Right ventricle myocardium superior (tissue), 1 donor: ENCODE results near the gene OTOS. TPM values are rescaled to one million over a fixed set of nuclear protein-coding genes. Genes with fewer than 3 reads are reported as not detected.
A peak's percentile ranks its signal among the peaks of the same experiment; 100 is the strongest.

Experiments used
- ATAC-seq: fragments of 200-7000 bp; cut with Tn5 transposase; one replicate; pipeline ENCODE4 v1.9.1; 2020; ENCODE audit warnings: mild to moderate bottlenecking; ENCODE audit not compliant: poor library complexity
- DNase-seq: peaks from one replicate; pipeline ENCODE4 v3.0.0-alpha.2; 2020
- intact Hi-C: fragments of 100-400 bp; cut with DNase I; formaldehyde crosslinking; loops from one replicate; pipeline ENCODE4 v1.11.2; 2022
- total RNA-seq: library from RNA; stranded (reverse); fragmentation: NEBNext Ultra II Directional; extraction: Animal tissue kit (Norgen Biotek cat#: 25700); gene quantifications from one replicate; pipeline ENCODE4 v1.2.1, GENCODE V29; 2021
- donor health status: DM: no; HTN: yes; CAD: no; lungs with severe emphysema.

The OTOS gene
- total RNA-seq, 1 donor from 2014 or later: not detected

GRCh38 chr2:240128608-240129145 lies 11.8 kb downstream of the OTOS start:
- intact Hi-C loops: no loop called here
- DNase-seq (peak; percentile 21), ATAC-seq (no peak)

GRCh38 chr2:240127911-240128607 lies 12.4 kb downstream of the OTOS start:
- intact Hi-C loops: no loop called here
- peak; percentile 9 for DNase-seq
- no peak for ATAC-seq

GRCh38 chr2:240127191-240127750 lies 13.2 kb downstream of the OTOS start:
- peak; percentile 10 for DNase-seq
- intact Hi-C loops: no loop called here
- ATAC-seq: no peak

DNA sequence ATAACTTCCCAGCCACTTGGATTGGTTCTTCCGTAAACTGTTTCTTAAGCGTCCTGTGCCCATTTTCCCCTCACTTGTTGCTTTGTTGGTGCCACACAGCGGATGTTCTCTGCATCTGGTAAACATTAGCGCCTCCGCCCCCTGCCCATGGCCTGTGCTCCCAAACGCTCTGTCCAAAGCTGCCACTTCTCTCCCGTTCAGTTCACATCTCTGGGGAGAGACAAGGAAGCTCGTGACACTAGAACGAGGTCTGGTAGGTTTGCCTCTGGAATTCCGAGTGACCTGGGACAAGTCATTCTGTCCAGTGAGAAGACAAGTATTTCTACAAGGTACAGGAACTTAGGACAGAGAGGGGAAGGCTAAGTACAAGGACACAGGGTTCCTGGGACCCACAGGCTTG lies 13.7 kb downstream of the OTOS start:
- intact Hi-C loops: no loop called here
- no peak for ATAC-seq
- DNase-seq: no peak

- intact Hi-C loops: no loop called here
- ATAC-seq (no peak), DNase-seq (peak; percentile 3)
Measured at GRCh38 chr2:240125742-240126141, 14.7 kb downstream of the OTOS start.

DNA sequence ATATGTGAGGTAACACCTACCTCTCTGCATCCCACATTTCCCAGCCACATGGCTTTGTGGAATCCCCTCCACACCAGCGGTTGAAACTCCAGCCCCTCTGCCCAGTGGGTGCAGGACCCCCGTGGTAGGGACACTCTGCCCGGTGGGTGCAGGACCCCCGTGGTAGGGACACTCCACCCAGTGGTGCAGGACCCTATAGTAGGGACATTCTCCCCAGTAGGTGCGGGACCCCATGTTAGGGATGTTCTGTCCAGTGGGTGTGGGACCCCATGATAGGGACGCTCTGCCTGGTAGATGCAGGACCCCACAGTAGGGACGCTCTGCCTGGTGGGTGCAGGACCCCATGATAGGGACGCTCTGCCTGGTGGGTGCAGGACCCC lies 15.8 kb downstream of the OTOS start:
- intact Hi-C loops: no loop called here
- no peak for ATAC-seq
- no peak for DNase-seq

DNA sequence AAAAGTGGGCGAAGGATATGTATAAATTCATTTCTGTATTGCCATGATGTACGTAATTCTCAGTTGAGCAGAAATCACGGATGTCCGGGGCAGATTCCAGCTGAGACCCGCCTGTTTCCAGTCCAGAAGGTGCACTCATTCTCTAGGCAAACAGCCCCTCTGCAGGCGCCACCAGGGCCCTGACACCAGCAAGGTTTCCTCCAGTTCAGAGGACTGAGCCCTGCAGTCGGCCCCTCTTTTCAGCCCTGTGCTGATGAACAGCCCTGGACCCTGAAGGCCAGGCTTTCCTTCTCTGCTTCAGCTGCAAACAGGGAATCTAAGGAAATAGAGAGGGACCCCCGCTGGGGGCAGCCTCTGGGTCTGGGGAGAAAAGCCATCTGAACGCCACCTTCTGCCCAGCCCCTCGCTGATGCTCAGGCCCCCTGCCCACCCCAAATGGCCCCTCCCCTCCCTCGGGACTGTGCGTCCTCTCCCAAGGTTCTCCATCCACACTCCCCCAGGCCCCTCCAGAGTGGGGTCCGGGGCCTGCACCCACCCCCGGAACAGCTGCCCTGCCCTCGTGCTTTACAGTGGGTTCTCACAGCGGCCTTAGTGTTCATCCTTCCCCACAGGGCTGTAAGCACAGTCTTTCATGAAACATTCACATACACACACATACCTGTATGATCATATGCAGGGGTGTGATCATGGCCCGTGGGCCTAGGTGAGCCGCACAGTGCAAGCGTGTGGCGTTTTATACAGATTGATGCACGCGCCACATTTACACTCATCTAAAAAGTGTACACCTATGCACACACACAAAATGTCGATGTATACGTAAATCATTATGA lies 16.4 kb downstream of the OTOS start:
- ATAC-seq: no peak
- peak; percentile 20 for DNase-seq
- intact Hi-C loops: no loop called here

GRCh38 chr2:240121675-240122074 lies 18.8 kb downstream of the OTOS start:
- ATAC-seq (no peak), DNase-seq (peak; percentile 16)
- intact Hi-C loops: no loop called here

- intact Hi-C loops: no loop called here
- ATAC-seq (no peak), DNase-seq (no peak)
Measured at GRCh38 chr2:240121190-240121589, 19.3 kb downstream of the OTOS start.

- ATAC-seq (no peak), DNase-seq (no peak)
- intact Hi-C loops: no loop called here
Measured at GRCh38 chr2:240114233-240114632, 26.2 kb downstream of the OTOS start.

DNA sequence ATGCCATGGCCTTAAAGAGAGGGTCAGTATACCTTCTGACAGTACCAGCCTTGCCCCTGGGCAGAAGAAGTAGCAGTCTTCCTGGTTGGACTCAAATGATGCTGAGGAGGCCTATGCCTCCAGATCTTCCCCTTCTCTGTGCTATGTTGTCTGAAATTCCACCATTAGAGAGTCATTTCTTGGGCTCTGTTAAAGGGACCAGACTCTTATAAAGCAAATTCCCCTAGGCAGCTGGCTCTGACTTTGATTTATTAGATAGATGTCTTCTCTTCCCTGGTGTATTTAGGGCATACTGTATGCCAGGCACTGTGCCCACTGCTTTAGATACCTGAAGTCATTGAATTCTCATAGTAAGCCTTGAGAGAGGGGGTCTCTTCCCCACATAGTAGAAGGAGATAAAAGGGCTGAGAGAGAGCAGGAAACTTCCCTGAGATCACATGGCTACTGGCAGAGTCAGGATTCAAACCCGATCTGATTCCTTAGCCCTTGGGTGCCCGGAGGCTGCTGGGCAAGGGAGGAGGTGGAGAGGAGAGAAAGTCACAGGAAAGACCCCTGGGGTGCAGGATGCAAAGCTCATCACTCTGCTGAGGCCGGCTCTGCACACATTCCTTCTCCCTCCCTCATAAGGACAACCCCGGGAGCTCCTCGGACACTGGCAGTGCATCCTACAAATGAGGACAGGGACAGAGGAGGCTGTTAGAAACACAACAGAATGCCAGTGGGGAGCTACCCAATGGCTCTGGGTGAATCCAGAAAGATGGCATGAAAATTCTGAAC lies 27.4 kb downstream of the OTOS start:
- DNase-seq (peak; percentile 12), ATAC-seq (no peak)
- intact Hi-C loops: no loop called here

- ATAC-seq (no peak), DNase-seq (no peak)
- intact Hi-C loops: no loop called here
Measured at GRCh38 chr2:240111253-240111652, 29.2 kb downstream of the OTOS start.

DNA sequence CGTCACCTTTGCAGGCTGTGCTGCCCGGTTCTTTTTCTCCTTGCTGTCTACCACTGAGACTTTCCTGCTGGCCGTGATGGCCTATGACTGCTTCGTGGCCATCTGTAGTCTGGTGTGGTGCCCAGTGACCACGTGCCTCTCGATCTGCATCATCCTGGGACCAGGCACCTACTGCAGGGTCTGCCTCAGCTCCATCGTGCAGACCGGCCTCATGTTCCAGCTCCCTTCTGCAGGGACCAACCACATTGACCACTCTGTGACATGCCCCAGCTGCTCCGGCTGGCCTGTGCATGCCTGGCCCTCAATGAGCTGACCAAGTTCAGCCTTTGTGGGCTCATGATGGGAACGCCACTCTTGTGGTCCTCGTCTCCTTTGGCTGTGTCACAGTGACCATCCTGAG lies 31.1 kb downstream of the OTOS start:
- intact Hi-C loops: no loop called here
- no peak for DNase-seq
- no peak for ATAC-seq

DNA sequence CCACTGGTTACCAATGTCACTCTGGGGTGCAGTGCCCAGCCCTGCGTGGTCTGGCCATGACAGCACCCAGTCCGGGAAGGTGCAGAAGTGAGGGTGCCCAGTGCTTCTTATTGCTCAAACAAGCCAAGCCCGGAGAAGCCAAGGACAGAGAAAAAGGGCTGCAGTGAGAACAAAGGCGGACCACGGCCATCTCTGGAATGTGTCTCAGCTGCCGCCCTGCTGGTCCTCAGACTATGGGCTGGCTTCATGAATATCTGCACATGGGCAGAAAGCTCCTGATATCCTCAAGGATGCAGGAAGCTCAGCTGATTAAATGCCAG lies 33.0 kb downstream of the OTOS start:
- intact Hi-C loops: no loop called here
- DNase-seq (peak; percentile 25), ATAC-seq (no peak)

- intact Hi-C loops: no loop called here
- ATAC-seq (no peak), DNase-seq (peak; percentile 21)
Measured at GRCh38 chr2:240106765-240107476, 33.5 kb downstream of the OTOS start.

DNA sequence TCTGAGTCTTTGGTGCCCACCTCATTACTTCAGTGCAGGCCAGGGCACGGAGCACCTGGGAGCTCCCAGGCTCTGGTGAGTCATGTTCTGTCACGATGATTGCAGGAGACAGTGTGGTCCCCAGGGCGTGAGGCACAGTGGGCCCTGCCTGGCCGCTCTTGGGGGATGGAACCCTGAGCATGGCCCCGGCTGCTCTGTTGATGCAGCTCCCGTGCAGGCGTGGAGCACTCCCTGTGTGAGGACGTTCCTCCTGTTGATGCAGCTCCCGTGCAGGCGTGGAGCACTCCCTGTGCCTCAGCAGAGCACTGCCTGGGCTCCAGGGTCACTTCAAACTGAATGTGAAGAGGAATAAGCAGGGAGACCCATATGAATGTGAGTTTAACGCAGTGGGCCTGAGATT lies 34.5 kb downstream of the OTOS start:
- DNase-seq (peak; percentile 30), ATAC-seq (no peak)
- intact Hi-C loops: no loop called here

DNA sequence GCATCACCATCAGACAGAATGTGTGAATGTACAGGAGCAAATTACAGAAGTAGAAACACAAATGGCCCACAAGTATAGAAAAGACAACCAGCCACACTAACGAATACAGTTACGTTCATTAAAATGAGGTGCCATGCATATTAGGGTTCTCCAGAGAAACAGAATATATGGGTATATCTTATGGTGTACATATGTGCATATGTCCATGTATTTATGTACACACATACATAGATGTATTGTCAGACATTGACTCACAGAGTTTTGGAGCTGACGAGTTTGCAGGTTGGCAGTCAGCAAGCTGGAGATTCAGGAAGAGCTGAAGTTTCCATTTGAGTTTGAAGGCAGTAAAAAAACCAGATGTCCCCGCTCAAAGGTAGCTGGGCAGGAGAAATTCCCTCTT lies 37.3 kb downstream of the OTOS start:
- no peak for ATAC-seq
- intact Hi-C loops: no loop called here
- no peak for DNase-seq

DNA sequence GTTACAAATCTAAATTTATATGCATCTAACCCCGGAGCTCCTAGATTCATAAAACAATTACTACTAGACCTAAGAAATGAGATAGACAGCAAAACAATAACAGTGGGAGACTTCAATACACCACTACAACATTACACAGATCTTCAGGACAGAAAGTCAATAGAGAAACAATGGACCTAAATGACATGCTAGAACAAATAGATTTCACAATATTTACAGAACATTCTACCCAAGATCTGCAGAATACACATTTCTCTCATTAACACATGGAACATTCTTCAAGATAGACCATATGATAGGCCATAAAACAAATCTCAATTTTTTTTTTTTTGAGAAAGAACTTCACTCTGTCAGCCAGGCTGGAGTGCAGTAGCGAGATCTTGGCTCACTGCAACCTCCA lies 42.1 kb downstream of the OTOS start:
- DNase-seq (no peak), ATAC-seq (no peak)
- intact Hi-C loops: no loop called here
